Umbilical cord (tissue), 2 donors: ENCODE data around the gene CECR2. TPM values are rescaled to one million over a fixed set of nuclear protein-coding genes. Genes with fewer than 3 reads are reported as not detected.
A peak's percentile ranks its signal among the peaks of the same experiment; 100 is the strongest.
"Not testable (repeated sequence)": the region's sequence is repeated elsewhere in the genome, so short reads cannot be mapped to it uniquely, and the experiment has no call there.

Experiments used
- DNase-seq: peaks from one replicate; pipeline ENCODE4 v3.0.0-alpha.2; 2015; ENCODE audit warnings: low spot score
- total RNA-seq: library from RNA; depleted of rRNA; stranded (reverse); fragments of >200 nt; gene quantifications from one replicate; pipeline ENCODE4 v1.2.3, GENCODE V29; 2014; ENCODE audit warnings: low replicate concordance; ENCODE audit not compliant: insufficient read depth

The CECR2 gene
- total RNA-seq, 1 donor from 2014 or later: 1.2 TPM

DNA sequence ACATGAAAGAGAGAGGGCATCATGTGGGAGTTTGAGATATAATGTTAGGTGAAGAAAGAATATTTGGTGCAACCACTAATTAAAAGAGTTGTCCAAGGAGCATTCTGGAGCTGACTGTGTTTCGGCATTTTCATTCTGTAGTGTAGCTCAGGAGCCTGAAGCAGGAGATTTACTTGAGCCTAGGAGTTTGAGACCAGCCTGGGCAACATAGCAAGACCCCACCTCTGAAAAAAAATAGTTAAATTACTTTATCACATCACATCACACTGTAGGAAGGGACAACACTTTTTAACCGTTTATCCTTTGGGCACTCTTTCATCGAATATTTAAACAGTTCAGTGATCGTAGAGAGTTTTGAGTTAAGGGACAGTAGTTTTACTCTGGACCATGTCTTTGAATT lies 143.7 kb downstream of the CECR2 start:
- no peak for DNase-seq

DNA sequence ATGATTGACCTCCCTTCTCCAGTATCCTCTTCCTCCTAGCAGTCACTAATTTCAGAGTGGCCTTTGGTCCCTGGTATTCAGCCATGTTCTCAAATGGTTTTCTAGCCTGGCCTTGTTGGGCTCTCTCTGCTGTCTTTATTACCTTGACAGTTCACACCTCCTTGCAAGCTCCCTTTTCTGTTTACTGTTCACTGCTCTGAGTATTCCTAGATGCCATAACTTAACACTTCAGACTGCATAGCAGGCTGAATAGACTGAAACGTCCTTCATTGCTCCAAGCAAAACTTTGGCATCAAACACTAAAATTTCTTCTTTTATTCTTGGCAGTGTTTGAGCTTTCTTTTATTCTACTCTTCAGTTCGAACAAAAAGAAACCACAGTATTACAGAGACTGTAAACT lies 144.4 kb downstream of the CECR2 start:
- no peak for DNase-seq

DNA sequence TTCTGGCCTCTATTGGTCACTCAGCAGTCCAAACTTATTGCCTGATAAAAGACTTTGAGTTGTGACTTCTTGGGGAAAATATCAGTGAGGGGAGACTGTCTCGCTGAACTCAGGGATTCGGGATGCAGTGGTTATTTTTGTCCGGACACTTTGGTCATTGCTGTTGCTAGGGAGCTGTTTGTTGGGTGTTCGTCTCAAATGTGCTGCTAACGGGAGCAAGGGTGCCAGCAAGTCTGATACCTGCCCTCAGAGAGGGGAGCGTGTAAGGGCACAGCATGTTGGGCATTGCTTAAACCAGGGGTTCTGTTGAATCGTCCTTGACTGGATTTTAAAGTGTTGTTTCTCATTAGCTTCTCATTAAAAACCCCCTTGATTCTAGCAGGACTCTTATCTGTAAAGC lies 144.8 kb downstream of the CECR2 start:
- DNase-seq: no peak

DNA sequence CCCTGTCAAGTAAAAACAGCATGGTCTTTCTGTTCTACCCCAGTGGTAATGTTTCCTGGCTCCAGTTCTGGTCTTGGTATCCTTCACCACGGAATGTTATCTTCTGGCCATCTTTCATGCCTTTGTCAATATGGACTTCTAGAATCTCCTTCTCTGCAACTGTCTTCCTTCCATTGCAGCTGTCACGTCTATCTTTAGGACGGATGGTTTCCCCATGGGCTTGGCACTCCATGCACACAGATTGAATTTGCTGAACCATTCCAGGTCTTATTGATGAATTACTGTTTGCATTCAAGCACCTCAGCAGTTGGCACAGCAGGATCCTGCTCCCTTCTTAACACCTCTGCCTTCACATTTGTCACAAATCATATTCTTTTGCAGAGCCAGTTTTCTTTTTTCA lies 149.1 kb downstream of the CECR2 start:
- no peak for DNase-seq

DNA sequence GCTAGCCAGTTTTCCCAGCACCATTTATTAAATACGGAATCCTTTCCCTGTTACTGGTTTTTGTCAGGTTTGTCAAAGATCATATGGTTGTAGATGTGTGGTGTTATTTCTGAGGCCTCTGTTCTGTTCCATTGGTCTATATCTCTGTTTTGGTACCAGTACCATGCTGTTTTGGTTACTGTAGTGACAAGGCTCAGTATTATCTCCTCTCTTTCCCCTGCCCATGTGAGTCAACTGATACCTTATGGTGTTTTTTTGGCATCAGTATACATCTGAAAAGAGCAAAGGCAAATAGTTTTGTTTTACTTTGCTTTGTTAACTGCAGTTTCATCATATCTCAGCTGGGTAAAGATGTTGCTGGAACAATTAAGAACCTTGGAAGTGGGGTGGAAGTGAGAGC lies 152.7 kb downstream of the CECR2 start:
- not testable (repeated sequence) for DNase-seq

DNA sequence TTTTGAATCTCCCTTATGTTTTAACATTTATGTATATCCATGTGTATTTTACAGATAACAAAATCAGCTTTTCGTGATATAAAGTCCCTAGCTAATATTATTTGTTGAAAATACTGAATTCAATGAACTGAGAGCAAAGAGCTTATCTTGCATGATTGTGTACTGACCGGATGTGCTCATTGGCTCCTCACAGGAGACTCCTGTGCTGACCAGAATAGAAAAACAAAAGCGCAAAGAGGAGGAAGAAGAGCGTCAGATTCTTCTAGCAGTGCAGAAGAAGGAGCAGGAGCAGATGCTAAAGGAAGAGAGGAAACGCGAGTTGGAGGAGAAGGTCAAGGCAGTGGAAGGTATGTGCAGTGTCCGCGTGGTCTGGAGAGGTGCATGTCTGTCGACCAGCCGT lies 154.7 kb downstream of the CECR2 start:
- no peak for DNase-seq

DNA sequence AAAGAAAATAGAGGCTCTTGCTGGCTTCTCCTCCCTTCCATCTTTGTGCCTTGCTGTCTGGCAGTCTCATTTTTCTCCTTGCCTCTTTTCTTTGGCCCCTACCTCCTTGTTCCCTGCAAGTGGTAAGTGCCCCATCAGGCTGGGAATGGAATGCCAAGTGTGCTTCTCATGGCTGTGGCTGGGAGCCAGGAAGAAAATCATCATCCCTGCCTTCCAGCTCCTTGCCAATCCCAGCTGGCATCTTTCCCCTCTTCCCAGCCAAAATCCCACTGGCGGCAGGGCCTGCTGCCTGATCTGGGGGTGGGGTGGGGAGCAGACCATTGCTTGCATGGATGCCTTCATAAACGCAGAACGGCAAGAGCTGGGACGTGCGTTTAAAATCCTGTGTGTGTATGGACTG lies 167.0 kb downstream of the CECR2 start:
- peak; percentile 7 for DNase-seq

DNA sequence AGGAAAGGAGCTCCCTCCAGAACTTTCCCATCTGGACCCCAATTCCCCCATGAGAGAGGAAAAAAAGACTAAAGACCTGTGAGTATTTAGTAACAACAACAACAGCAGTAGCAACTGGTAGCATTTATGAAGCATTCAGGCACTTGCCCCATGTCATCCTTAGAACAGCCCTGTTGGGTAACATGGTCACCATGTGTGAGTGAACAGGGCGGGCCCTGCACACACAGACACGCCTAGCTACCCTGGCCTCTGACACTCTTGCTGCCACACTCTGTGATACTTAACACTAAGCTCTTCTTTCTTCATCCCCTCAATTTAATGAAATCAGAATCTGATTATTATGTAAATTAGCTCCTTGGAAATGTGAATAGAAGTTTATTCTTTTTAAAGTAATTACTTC lies 167.9 kb downstream of the CECR2 start:
- no peak for DNase-seq

DNA sequence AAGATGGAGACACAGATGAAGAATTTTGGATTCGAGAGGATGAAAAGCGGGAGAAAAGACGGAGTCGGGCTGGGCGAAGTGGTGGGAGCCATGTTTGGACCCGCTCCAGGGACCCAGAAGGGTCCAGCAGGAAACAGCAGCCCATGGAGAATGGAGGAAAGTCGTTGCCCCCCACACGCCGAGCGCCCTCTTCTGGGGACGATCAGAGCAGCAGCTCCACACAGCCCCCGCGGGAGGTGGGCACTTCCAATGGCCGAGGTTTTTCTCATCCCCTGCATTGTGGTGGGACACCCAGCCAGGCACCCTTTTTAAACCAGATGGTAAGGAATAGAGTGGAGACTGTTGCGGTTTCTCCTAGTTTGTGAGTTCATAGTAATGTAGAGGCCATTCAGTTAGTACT lies 171.2 kb downstream of the CECR2 start:
- DNase-seq: no peak

DNA sequence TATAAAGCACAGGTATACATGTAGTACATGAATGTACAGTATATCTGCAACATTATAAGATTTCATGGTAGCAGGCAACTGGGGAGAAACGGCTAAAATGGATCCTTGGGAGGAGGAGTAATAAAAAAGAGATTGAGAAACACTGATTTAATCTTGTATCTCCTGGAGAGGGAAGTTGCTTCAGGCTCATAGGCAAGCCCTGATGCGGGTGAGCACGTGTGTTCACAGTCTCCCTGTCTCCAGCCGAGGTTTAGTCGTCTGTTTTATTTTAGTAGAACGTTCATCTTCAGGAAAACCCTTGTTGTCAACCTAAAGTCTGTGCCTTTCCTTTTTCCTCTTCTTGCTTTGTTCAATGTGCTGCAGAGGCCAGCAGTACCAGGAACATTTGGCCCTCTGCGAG lies 172.2 kb downstream of the CECR2 start:
- no peak for DNase-seq

DNA sequence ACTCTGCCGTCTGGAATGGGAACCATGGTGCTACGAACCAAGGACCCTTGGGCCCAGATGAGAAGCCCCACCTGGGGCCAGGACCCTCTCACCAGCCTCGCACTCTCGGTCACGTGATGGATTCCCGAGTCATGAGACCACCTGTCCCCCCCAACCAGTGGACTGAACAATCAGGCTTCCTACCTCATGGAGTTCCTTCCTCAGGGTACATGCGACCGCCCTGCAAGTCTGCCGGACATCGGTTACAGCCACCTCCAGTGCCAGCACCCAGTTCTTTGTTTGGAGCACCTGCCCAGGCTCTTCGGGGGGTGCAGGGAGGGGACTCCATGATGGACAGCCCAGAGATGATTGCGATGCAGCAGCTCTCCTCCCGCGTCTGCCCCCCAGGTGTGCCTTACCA lies 173.2 kb downstream of the CECR2 start:
- DNase-seq: no peak

DNA sequence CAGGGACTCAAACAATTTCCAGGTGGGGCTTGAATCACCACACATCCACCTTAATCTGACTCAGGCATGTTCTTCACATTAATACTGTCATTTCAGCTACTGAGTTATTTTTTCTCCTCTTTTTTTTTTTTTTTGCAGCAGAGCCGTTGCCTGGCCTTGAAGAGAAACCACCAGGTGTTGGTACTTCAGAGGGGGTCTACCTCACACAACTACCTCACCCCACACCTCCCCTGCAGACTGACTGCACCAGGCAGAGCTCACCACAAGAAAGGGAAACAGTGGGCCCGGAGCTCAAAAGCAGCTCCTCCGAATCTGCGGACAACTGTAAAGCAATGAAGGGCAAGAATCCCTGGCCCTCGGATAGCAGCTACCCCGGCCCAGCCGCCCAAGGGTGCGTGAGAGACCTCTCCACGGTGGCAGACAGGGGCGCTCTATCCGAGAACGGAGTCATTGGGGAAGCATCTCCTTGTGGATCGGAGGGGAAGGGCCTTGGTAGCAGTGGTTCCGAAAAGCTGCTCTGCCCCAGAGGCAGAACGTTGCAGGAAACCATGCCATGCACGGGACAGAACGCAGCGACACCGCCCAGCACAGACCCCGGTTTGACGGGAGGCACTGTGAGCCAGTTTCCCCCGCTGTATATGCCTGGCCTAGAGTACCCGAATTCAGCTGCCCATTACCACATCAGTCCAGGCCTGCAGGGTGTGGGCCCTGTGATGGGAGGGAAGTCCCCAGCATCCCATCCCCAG lies 178.9 kb downstream of the CECR2 start:
- DNase-seq: no peak

DNA sequence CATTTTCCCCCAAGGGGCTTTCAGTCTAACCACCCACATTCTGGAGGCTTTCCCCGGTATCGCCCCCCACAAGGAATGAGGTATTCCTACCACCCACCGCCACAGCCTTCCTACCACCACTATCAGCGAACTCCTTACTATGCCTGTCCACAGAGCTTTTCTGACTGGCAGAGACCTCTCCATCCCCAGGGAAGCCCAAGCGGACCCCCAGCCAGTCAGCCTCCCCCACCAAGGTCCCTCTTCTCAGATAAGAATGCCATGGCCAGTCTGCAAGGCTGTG lies 179.4 kb downstream of the CECR2 start:
- DNase-seq: no peak

DNA sequence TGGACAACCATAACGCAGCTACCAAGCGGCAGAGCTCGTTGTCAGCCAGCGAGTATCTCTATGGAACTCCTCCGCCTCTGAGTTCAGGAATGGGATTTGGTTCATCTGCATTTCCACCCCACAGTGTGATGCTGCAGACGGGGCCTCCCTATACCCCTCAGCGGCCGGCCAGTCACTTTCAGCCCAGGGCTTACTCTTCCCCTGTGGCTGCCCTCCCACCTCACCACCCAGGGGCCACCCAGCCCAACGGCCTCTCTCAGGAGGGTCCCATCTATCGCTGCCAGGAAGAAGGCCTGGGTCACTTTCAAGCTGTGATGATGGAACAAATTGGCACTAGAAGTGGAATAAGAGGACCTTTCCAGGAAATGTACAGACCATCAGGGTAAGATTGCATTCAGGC lies 179.9 kb downstream of the CECR2 start:
- DNase-seq: no peak

DNA sequence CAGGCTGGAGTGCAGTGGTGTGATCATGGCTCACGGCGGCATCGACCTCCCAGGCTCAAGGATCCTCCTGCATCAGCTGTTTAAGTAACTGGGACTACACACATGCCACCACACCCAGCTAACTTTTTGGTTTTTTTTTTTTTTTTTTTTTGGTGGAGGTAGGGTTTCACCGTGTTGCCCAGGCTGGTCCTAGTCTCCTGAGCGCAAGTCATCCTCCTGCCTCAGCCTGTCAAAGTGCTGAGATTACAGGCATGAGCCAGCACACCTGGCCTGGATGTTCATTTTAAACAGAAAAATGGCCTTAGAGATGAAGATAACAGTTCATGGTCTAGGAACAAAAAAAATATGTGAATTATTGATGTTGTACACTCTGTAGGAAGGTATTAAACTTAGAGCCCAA lies 180.4 kb downstream of the CECR2 start:
- DNase-seq: no peak

DNA sequence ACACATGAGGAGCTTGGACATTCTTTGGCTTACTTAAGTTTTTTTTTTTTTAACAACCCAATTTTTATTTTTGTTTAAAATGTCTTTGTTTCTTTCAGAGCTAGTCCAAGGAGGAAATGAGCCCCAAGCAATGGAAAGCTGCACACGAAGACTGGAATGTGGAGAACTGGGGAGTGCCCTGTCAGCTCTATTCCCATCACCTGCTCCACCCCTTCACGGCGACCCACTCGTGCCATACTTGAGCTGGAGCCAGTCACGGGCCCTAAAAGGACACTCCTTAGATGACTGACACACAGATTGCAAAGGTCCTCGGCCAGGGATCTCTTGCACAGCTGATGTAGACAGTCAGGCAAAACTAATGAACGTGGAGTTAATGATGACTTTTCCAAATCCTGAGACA lies 183.5 kb downstream of the CECR2 start:
- DNase-seq: no peak

DNA sequence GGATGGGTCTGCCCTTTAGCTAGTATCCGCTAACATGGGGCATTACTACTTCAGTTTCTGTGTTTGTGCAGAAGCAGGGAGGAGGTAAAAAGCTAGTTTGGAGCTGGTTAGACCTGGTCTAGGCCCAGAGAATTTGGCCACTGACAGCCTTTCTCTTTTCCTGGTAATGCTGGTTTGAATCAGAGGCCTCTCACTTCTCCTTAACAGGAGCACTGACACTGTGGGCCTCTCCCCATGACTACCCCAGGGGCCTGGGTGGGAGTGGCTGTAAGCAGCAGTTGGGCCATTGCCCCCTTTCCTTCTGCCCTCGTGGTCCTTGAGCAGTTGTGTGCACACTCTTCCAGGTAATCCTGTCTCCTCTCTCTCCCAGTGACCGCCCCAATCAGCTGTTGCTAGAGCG lies 185.6 kb downstream of the CECR2 start:
- DNase-seq: no peak

DNA sequence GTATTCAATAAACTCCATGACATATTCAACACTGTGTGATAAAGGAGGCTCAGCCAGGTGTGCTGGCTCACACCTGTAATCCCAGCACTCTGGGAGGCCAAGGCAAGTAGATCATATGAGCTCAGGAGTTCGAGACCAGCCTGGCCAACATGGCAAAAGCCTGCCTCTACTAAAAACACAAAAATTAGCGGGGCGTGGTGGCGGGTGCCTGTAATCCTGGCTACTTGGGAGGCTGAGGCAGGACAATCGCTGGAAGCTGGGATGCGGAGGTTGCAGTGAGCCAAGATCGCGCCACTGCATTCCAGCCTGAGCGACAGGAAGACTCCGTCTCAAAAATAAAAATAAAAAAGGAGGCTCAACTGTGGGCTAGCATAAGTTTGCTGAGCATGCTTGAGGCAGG lies 189.9 kb downstream of the CECR2 start:
- no peak for DNase-seq

DNA sequence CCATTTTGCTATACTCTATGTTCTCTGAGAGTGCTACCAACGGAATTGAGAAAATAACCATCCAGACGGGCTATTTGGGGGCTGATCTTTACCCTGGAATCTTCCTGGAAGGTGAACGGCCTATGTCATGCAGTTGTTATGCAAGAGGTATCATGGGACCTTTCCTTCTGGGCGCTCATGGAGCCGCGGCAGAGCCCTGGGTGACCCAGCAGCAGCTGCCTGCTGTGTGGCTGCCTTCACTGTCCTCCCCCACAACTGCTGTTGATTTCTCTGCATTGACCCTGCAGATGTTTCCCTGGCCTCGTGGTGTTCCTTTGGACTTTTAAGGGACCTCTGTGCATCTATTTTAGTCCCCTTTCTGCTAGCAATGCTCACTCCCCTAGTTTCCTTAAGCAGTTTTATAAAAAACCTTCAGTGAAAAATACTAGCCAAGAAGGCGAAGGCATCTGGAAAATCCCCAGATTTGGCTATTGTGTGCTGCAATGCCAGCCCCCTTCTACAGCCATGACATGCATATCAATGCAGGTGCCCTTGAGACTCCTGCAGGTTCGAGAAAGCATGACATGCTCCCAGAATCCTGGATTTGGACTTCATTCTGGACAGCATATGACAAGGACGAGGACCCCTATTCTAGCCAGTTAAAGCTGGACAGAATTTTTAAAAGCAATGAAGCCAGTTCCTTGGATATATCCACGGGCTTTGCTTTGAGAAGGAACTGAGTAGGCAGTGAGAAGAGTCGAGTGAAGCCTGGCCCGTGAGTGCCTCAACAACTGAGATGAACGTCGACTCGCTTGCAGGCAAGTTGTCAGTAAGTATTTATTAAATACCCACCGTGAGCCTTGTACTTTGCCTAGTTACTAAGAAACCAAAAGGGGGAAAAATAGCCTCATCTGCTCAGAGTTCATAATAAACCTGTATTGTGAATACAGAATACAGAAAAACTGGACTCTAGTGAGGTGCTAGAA lies 193.9 kb downstream of the CECR2 start, which contains the start of gene SLC25A18:
SLC25A18 (plus strand) TSS at position 593 of the 965 bp plus-strand sequence. CDS start 16,447 bp downstream, outside the sequence.
- DNase-seq: no peak

DNA sequence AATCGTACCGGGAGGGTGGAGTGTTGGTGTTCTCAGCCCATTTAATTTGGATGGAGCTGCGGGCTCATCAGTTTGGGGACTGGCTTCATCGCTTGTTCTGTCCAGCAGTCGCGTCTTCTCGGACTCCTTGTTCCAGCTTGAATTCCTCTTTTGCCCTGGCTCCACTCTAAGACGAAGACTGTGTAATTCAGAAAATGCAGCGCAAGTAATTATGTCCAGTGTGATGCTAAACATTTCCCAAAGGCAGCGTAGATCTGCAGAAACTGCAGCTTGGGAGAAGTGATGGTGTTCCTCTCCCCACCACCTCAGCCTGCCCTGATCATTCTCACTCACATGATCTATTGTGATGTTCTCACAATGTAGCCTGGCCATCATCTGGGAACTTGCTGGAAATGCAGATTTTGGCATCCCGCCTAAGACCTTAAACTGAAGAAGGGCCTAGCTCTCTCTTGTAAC lies 194.7 kb downstream of the CECR2 start:
- DNase-seq: no peak

DNA sequence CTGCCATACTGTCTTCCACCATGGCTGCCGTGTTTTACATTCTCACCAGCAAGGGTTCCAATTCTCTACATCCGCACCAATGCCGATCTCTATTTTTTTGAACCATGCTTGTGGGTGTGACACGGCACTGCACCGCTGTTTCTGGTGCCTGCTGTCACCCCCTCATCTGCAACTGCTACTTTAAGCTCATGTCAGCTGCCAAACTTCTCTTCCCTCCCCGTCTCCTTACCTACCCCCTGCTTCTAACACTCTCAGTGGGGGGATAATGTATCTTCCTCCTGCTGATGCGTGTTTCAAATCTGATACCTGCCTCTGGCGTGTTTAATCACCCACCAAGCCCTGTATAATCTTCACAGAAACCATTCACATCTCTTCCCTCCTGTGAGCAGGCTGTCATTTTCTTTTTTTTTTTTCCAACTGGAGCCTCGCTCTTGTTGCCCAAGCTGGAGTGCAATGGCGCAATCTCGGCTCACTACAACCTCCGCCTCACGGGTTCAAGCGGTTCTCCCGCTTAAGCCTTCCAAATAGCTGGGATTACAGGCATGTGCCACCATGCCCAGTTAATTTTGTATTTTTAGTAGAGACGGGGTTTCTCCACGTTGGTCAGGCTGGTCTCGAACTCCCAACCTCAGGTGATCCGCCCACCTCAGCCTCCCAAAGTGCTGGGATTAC lies 196.9 kb downstream of the CECR2 start:
- not testable (repeated sequence) for DNase-seq

DNA sequence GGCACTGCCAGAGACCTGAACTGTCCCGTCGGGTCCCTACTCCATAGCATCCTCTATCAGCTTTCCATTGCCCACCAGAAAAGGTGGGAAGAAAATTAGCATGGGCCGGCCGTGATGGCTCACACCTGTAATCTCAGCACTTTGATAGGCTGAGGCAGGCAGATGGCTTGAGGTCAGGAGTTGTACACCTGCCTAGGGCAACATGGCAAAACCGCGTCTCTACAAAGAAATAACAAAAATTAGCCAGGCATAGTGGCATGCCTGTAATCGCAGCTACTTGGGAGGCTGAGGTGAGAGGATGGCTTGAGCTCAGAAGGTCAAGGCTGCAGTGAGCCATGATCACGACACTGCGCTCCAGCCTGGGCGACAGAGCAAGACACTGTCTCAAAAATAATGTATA lies 197.5 kb downstream of the CECR2 start:
- DNase-seq: no peak
